HCT116 (cell line): ENCODE results near the gene CCKAR. TPM values are rescaled to one million over a fixed set of nuclear protein-coding genes. Genes with fewer than 3 reads are reported as not detected.

Source experiments
- ATAC-seq: fragments of 200-7000 bp; cut with Tn5 transposase; 2 replicates; pipeline ENCODE4 v1.9.1; 2020; ENCODE audit warnings: mild to moderate bottlenecking, moderate library complexity
- BruUV-seq: library from RNA; stranded (reverse); fragments of 400-500 nt; replicated peaks from 2 replicates; lab custom pipeline; 2021; lab: Mats Ljungman, UMichigan
- CTCF ChIA-PET: fragments of 300-600 bp; sonication (Branson Sonifier 250); formaldehyde crosslinking; loops from one replicate; lab custom pipeline; 2021; ENCODE audit warnings: antibody characterized with exemption; lab: Charles Lee
- POLR2A ChIA-PET: fragments of 300-600, 350-600 bp; sonication (Branson Sonifier 250); formaldehyde crosslinking; loops from one replicate; lab custom pipeline; 2021; ENCODE audit warnings: antibody characterized with exemption; lab: Charles Lee
- RAD21 ChIA-PET, 2 experiments: fragments of 300-600 bp; sonication (Branson Sonifier 250); formaldehyde crosslinking; loops; one replicate each; lab custom pipeline; 2023; ENCODE audit warnings: low total read pairs in 2 of 2; ENCODE audit not compliant: uncharacterized antibody in 2 of 2, unreplicated experiment in 2 of 2, low non-redundant PET in 1 of 2; lab: Charles Lee
- DNase-seq: peaks from one replicate; pipeline ENCODE4 v3.0.0-alpha.2; 2010; ENCODE audit warnings: low read depth, low spot score
- H2AFZ ChIP-seq: fragments of 200-600 bp; shearing (Covaris generic), sonication (generic); 2 replicates; pipeline ENCODE4 v1.6.1; 2017; ENCODE audit warnings: low read depth, mixed run types, mixed read lengths, antibody characterized with exemption, low read length; ENCODE audit not compliant: poor library complexity, severe bottlenecking
- H3K27ac ChIP-seq: 2 replicates; pipeline ENCODE4 v1.5.1; 2012; ENCODE audit warnings: low read depth, low read length
- H3K27me3 ChIP-seq: fragments of 200-600 bp; sonication (generic); 2 replicates; pipeline ENCODE4 v1.6.1; 2016; ENCODE audit warnings: mixed run types, low read length, mixed read lengths; ENCODE audit not compliant: insufficient read depth
- H3K36me3 ChIP-seq, 2 experiments: fragments of 200-500 bp in 1 of 2; fragments of 200-600 bp in 1 of 2; sonication (Bioruptor generic) in 1 of 2; sonication (generic) in 1 of 2; 2 replicates each; pipeline versions ENCODE4 v1.5.1 to v1.6.1; 2014 to 2016; ENCODE audit warnings: low read length in 2 of 2, inconsistent platforms in 1 of 2, mixed read lengths in 1 of 2, mixed run types in 1 of 2; ENCODE audit not compliant: insufficient read depth in 2 of 2, control insufficient read depth in 1 of 2
- H3K4me1 ChIP-seq, 2 experiments: fragments of 200-600 bp in 1 of 2; sonication (generic) in 1 of 2; 2 replicates each; pipeline versions ENCODE4 v1.5.1 to v1.6.1; 2012 to 2017; ENCODE audit warnings: low read length in 2 of 2, inconsistent platforms in 1 of 2, mild to moderate bottlenecking in 1 of 2, mixed read lengths in 1 of 2, mixed run types in 1 of 2, moderate library complexity in 1 of 2; ENCODE audit not compliant: insufficient read depth in 2 of 2, control insufficient read depth in 1 of 2
- H3K4me2 ChIP-seq: fragments of 200-600 bp; sonication (generic); 2 replicates; pipeline ENCODE4 v1.6.1; 2017; ENCODE audit warnings: mixed run types, low read length, mixed read lengths
- H3K4me3 ChIP-seq, 2 experiments: fragments of 200-600 bp in 1 of 2; sonication (generic) in 1 of 2; replicated peaks in 1 of 2; 2 replicates each; pipeline ENCODE4 v1.5.1; 2011 to 2016; ENCODE audit warnings: low read length in 2 of 2, control low read depth in 1 of 2, low read depth in 1 of 2, mild to moderate bottlenecking in 1 of 2, mixed read lengths in 1 of 2, mixed run types in 1 of 2
- H3K79me2 ChIP-seq: fragments of 200-600 bp; sonication (generic); 2 replicates; pipeline ENCODE4 v1.6.1; 2017; ENCODE audit warnings: mild to moderate bottlenecking, mixed run types, low read length, moderate library complexity, mixed read lengths; ENCODE audit not compliant: insufficient read depth
- H3K9ac ChIP-seq: fragments of 200-600 bp; sonication (generic); 2 replicates; pipeline ENCODE4 v1.6.1; 2016; ENCODE audit warnings: low read length, mixed read lengths
- H3K9me2 ChIP-seq: fragments of 200-600 bp; sonication (generic), shearing (Covaris generic); 2 replicates; pipeline ENCODE4 v1.6.1; 2017; ENCODE audit warnings: mixed run types, mild to moderate bottlenecking, moderate library complexity; ENCODE audit not compliant: insufficient read depth
- H3K9me3 ChIP-seq, 2 experiments: fragments of 200-500 bp in 1 of 2; fragments of 200-600 bp in 1 of 2; sonication (Bioruptor generic) in 1 of 2; sonication (generic) in 1 of 2; 2 replicates each; pipeline ENCODE4 v1.6.1; 2014 to 2017; ENCODE audit warnings: low read length in 2 of 2, mixed read lengths in 2 of 2, inconsistent platforms in 1 of 2, low read depth in 1 of 2, mild to moderate bottlenecking in 1 of 2, mixed run types in 1 of 2, moderate library complexity in 1 of 2; ENCODE audit not compliant: control insufficient read depth in 1 of 2, insufficient read depth in 1 of 2
- H4K20me1 ChIP-seq: fragments of 200-600 bp; sonication (generic), shearing (Covaris generic); 2 replicates; pipeline ENCODE4 v1.6.1; 2017; ENCODE audit warnings: mixed run types, mild to moderate bottlenecking, moderate library complexity; ENCODE audit not compliant: insufficient read depth
- ATF3 ChIP-seq: IDR thresholded peaks from 2 replicates; pipeline ENCODE4 v1.6.1; 2012
- CBX3 ChIP-seq: IDR thresholded peaks from 2 replicates; pipeline ENCODE4 v1.6.1; 2012; ENCODE audit warnings: low read depth
- CEBPB ChIP-seq: IDR thresholded peaks from 2 replicates; pipeline ENCODE4 v1.6.1; 2012; ENCODE audit warnings: low read depth
- EGR1 ChIP-seq: IDR thresholded peaks from 2 replicates; pipeline ENCODE4 v1.6.1; 2012; ENCODE audit warnings: low read depth
- ELF1 ChIP-seq: IDR thresholded peaks from 2 replicates; pipeline ENCODE4 v1.6.1; 2012; ENCODE audit warnings: low read depth, borderline replicate concordance
- EZH2 ChIP-seq: fragments of 200-600 bp; sonication (generic); IDR thresholded peaks from 2 replicates; pipeline ENCODE4 v1.6.1; 2017; ENCODE audit warnings: antibody characterized with exemption, mixed run types
- EZH2phosphoT487 ChIP-seq: fragments of 200-600 bp; IDR thresholded peaks from 2 replicates; pipeline ENCODE4 v1.6.1; 2018; ENCODE audit warnings: antibody characterized with exemption, borderline replicate concordance
- FOSL1 ChIP-seq: IDR thresholded peaks from 2 replicates; pipeline ENCODE4 v1.6.1; 2012; ENCODE audit warnings: low read depth
- JUND ChIP-seq: IDR thresholded peaks from 2 replicates; pipeline ENCODE4 v1.6.1; 2012
- MAX ChIP-seq: IDR thresholded peaks from 2 replicates; pipeline ENCODE4 v1.6.1; 2012
- POLR2A ChIP-seq: IDR thresholded peaks from 2 replicates; pipeline ENCODE4 v1.7.0; 2011; ENCODE audit warnings: borderline replicate concordance; ENCODE audit not compliant: insufficient read depth, insufficient read length; ENCODE audit errors: extremely low read depth
- RAD21 ChIP-seq: IDR thresholded peaks from 2 replicates; pipeline ENCODE4 v1.6.1; 2012; ENCODE audit warnings: low read depth, mild to moderate bottlenecking
- SIN3A ChIP-seq: IDR thresholded peaks from 2 replicates; pipeline ENCODE4 v1.6.1; 2012; ENCODE audit warnings: low read depth
- SRF ChIP-seq: IDR thresholded peaks from 2 replicates; pipeline ENCODE4 v1.6.1; 2012; ENCODE audit warnings: low read depth
- TCF7L2 ChIP-seq: IDR thresholded peaks from 2 replicates; pipeline ENCODE4 v1.7.0; 2011; ENCODE audit warnings: borderline replicate concordance, inconsistent platforms; ENCODE audit not compliant: insufficient read depth, insufficient read length; ENCODE audit errors: extremely low read depth
- ZBTB33 ChIP-seq: IDR thresholded peaks from 2 replicates; pipeline ENCODE4 v1.6.1; 2011; ENCODE audit warnings: mild to moderate bottlenecking, low read length, moderate library complexity; ENCODE audit not compliant: insufficient replicate concordance; ENCODE audit errors: extremely low read depth
- ZFX ChIP-seq: fragments of 450-650 bp; IDR thresholded peaks from 2 replicates; pipeline ENCODE4 v1.6.1; 2017
- intact Hi-C: fragments of 100-400 bp; cut with micrococcal nuclease; formaldehyde crosslinking; loops from 2 replicates; pipeline ENCODE4 v1.10.0; 2022
- total RNA-seq: library from RNA; stranded (reverse); gene quantifications from one replicate; pipeline ENCODE4 v1.2.1, GENCODE V29; 2021; ENCODE audit not compliant: unreplicated experiment

Gene CCKAR
- total RNA-seq, 1 experiment from 2014 or later, result not detected

- no peaks in the 10 kb centered on the region for H4K20me1 ChIP-seq
- H2AFZ ChIP-seq, result no peak overlapping the region
- no peak overlapping the region for H3K27ac ChIP-seq
- ChIA-PET POLR2A (no interaction called here), RAD21 (no interaction called here), CTCF (no interaction called here)
- no peaks in the 10 kb centered on the region for H3K27me3 ChIP-seq
- no peaks in the 10 kb centered on the region for H3K9me2 ChIP-seq
- TF ChIP-seq SIN3A (no peak), ATF3 (no peak), JUND (no peak), EZH2phosphoT487 (no peak), MAX (no peak), ZBTB33 (no peak), SRF (no peak), ELF1 (no peak), EGR1 (no peak), ZFX (no peak), FOSL1 (no peak), EZH2 (no peak), POLR2A (no peak), CEBPB (no peak), RAD21 (no peak), TCF7L2 (no peak), CBX3 (no peak)
- no peaks in the 10 kb centered on the region for H3K79me2 ChIP-seq
- H3K4me2 ChIP-seq, result no peak overlapping the region
- BruUV-seq, result no TSS peak
- no peak overlapping the region for H3K4me3 ChIP-seq
- H3K9ac ChIP-seq, result no peak overlapping the region
- H3K36me3 ChIP-seq, result no peaks in the 10 kb centered on the region
- DNase-seq (no peak), ATAC-seq (no peak)
- intact Hi-C loops, result no loop called here
- peaks cover 6% of the 10 kb centered on the region in 2 experiments; a peak in 3 of 4 replicates for H3K4me1 ChIP-seq
- no peaks in the 10 kb centered on the region for H3K9me3 ChIP-seq
Measured at GRCh38 chr4:26533685-26534084, 43.4 kb upstream of the CCKAR start.
